SK-N-SH treated with all-trans-retinoic acid at 6 μM for 48 hours (cell line): ENCODE data around the gene EPM2A.

Experiments used
- ATAC-seq: fragments of 200-7000 bp; cut with Tn5 transposase; 3 replicates; pipeline ENCODE4 v1.9.1; 2020; ENCODE audit warnings: mild to moderate bottlenecking, moderate library complexity
- ARNTL ChIP-seq: fragments of 450-650 bp; formaldehyde crosslinking; IDR thresholded peaks from 2 replicates; pipeline ENCODE4 v1.5.0; 2020; ENCODE audit warnings: low read depth, mild to moderate bottlenecking, moderate library complexity, borderline replicate concordance
- BACH2 ChIP-seq: fragments of 250-450 bp; sonication (Bioruptor Pico); IDR thresholded peaks from 2 replicates; pipeline ENCODE4 v1.9.0; 2021; ENCODE audit warnings: mild to moderate bottlenecking, borderline replicate concordance
- CSDC2 ChIP-seq: fragments of 250-450 bp; sonication (Bioruptor Pico); IDR thresholded peaks from 2 replicates; pipeline ENCODE4 v1.5.0; 2020; ENCODE audit warnings: mild to moderate bottlenecking, moderate library complexity
- CSRNP3 ChIP-seq: fragments of 250-450 bp; sonication (Bioruptor Pico); IDR thresholded peaks from 2 replicates; pipeline ENCODE4 v1.5.1; 2021; ENCODE audit warnings: mild to moderate bottlenecking, moderate library complexity
- ESRRG ChIP-seq: fragments of 250-450 bp; sonication (Bioruptor Pico); IDR thresholded peaks from 2 replicates; pipeline ENCODE4 v1.6.1; 2021; ENCODE audit warnings: mild to moderate bottlenecking
- GLIS3 ChIP-seq: fragments of 250-450 bp; sonication (Bioruptor Pico); IDR thresholded peaks from 2 replicates; pipeline ENCODE4 v1.5.0; 2020; ENCODE audit warnings: mild to moderate bottlenecking, moderate library complexity
- ISL1 ChIP-seq: fragments of 250-450 bp; sonication (Bioruptor Pico); IDR thresholded peaks from 2 replicates; pipeline ENCODE4 v2.1.2; 2022; ENCODE audit warnings: mild to moderate bottlenecking, moderate library complexity
- OSR1 ChIP-seq: fragments of 250-450 bp; sonication (Bioruptor Pico); IDR thresholded peaks from 2 replicates; pipeline ENCODE4 v1.8.0; 2022; ENCODE audit warnings: moderate library complexity, mild to moderate bottlenecking, inconsistent platforms
- PATZ1 ChIP-seq: fragments of 250-450 bp; sonication (Bioruptor Pico); IDR thresholded peaks from 2 replicates; pipeline ENCODE4 v1.8.0; 2020; ENCODE audit warnings: mild to moderate bottlenecking, moderate library complexity, borderline replicate concordance
- POU6F1 ChIP-seq: fragments of 250-450 bp; sonication (Bioruptor Pico); IDR thresholded peaks from 2 replicates; pipeline ENCODE4 v1.8.0; 2021; ENCODE audit warnings: low read depth, mild to moderate bottlenecking, moderate library complexity, borderline replicate concordance
- RARB ChIP-seq: fragments of 250-450 bp; sonication (Bioruptor Pico); IDR thresholded peaks from 2 replicates; pipeline ENCODE4 v1.8.0; 2021; ENCODE audit warnings: mild to moderate bottlenecking, moderate library complexity
- TCF4 ChIP-seq: fragments of 250-450 bp; sonication (Bioruptor Pico); IDR thresholded peaks from 2 replicates; pipeline ENCODE4 v1.8.0; 2021; ENCODE audit warnings: mild to moderate bottlenecking, moderate library complexity, borderline replicate concordance
- TOX ChIP-seq: fragments of 250-450 bp; sonication (Bioruptor Pico); IDR thresholded peaks from 2 replicates; pipeline ENCODE4 v1.8.0; 2021; ENCODE audit warnings: mild to moderate bottlenecking, moderate library complexity, borderline replicate concordance
- TSHZ2 ChIP-seq: fragments of 250-450 bp; sonication (Bioruptor Pico); IDR thresholded peaks from 2 replicates; pipeline ENCODE4 v1.5.0; 2020; ENCODE audit warnings: mild to moderate bottlenecking, moderate library complexity
- ZC3H10 ChIP-seq: fragments of 250-450 bp; sonication (Bioruptor Pico); IDR thresholded peaks from 2 replicates; pipeline ENCODE4 v1.5.1; 2021; ENCODE audit warnings: mild to moderate bottlenecking, moderate library complexity
- ZFP3 ChIP-seq: fragments of 250-450 bp; sonication (Bioruptor Pico); IDR thresholded peaks from 2 replicates; pipeline ENCODE4 v1.5.0; 2020; ENCODE audit warnings: mild to moderate bottlenecking, moderate library complexity
- ZFP30 ChIP-seq: fragments of 450-650 bp; formaldehyde crosslinking; IDR thresholded peaks from 2 replicates; pipeline ENCODE4 v1.5.0; 2022; ENCODE audit warnings: mild to moderate bottlenecking, moderate library complexity
- ZNF565 ChIP-seq: fragments of 450-650 bp; formaldehyde crosslinking; conservative IDR thresholded peaks from 2 replicates; pipeline ENCODE4 v1.5.0; 2020; ENCODE audit warnings: low read depth, mild to moderate bottlenecking, moderate library complexity
- ZNF70 ChIP-seq: fragments of 450-650 bp; formaldehyde crosslinking; IDR thresholded peaks from 2 replicates; pipeline ENCODE4 v1.5.0; 2020; ENCODE audit warnings: mild to moderate bottlenecking, moderate library complexity
- ZNF8 ChIP-seq: fragments of 450-650 bp; formaldehyde crosslinking; IDR thresholded peaks from 2 replicates; pipeline ENCODE4 v1.5.0; 2020; ENCODE audit warnings: mild to moderate bottlenecking, moderate library complexity

Gene EPM2A

DNA sequence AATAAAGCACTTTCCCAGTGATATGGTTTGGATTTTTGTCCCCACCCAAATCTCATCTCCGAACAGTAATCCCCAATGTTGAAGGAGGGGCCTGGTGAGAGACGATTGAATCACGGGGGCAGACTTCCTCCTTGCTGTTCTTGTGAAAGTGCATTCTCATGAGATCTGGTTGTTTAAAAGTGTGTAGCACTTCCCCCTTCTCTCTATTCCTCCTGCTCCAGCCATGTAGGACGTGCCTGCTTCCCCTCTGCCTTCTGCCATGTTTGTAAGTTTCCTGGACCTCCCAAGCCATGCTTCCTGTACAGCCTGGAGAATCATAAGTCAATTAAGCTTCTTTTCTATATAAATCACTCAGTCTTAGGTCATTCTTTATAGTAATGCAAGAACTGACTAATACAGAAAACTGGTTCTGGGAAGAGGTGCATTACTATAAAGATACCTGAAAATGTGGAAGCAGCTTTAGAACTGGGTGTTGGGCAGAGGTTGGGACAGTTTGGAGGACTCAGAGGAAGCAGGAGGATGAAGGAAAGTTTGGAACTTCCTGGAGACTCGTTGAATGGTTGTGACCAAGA, 7.4 kb downstream of the EPM2A start (continued):
- no peak for TF ChIP-seq ZFP30 (CRISPR knock-in tag)

DNA sequence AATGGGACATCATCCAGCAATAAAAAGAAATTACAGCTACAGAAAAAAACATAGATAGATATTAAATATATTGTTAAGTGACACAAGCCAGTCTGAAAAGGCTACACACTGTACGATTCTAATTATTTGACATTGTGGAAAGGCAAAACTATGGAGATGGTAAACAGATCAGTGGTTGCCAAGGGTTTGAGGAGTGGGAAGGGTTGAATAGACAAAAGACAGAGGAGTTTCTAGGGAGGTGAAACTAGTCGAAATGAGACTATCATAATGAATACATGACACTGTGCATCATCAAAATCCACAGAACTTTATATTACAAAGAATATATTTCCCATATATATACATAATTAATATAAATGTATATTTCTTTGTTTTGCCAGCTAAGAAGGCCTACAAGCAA, 9.8 kb downstream of the EPM2A start:
- TF ChIP-seq CSRNP3 (CRISPR knock-in tag) = no peak
- no peak for TF ChIP-seq TOX (CRISPR knock-in tag)
- TF ChIP-seq OSR1 (CRISPR knock-in tag) = no peak
- TF ChIP-seq PATZ1 (CRISPR knock-in tag) = no peak
- no peak for ATAC-seq

GRCh38 chr6:145723646-145724045, 11.7 kb downstream of the EPM2A start:
- TF ChIP-seq CSDC2 (CRISPR knock-in tag) = no peak
- no peak for ATAC-seq

DNA sequence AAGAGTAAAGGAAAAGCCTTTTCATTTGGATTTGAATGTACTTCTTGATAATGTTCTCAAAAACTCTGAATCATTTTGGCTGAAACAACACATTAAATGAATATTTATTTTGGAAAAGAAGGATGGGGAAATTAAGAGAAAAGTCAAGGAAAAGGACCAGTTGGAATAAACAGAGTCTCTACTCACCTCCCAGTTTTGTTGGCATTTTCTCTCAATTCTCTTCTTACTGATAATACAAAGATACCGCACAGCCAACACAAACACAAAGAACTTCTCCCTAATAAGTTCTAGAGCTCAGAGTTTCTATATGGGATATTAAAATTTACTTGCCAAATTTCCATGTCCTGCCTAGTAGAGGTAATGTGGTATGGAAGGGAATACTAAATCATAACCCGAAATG, 13.1 kb downstream of the EPM2A start:
- TF ChIP-seq TSHZ2 (no peak), OSR1 (CRISPR knock-in tag) (no peak), BACH2 (CRISPR knock-in tag) (no peak), GLIS3 (no peak), ARNTL (CRISPR knock-in tag) (no peak)
- ATAC-seq = no peak

GRCh38 chr6:145721144-145721543, 14.2 kb downstream of the EPM2A start:
- ATAC-seq = no peak

More at GRCh38 chr6:145721144-145721543, 14.2 kb downstream of the EPM2A start:
- TF ChIP-seq ZNF565 = no peak
- no peak for TF ChIP-seq ISL1 (CRISPR knock-in tag)
- no peak for TF ChIP-seq RARB
- TF ChIP-seq ZNF70 = no peak
- TF ChIP-seq TSHZ2 = no peak
- no peak for TF ChIP-seq ZNF8
- TF ChIP-seq ZC3H10 (CRISPR knock-in tag) = no peak
- no peak for TF ChIP-seq GLIS3
- TF ChIP-seq ZFP3 (CRISPR knock-in tag) = no peak
- no peak for TF ChIP-seq TCF4 (CRISPR knock-in tag)
- no peak for TF ChIP-seq ESRRG (CRISPR knock-in tag)
- TF ChIP-seq BACH2 (CRISPR knock-in tag) = no peak
- TF ChIP-seq POU6F1 (CRISPR knock-in tag) = no peak
